Endothelial cell of umbilical vein (primary cell): ENCODE measurements around the gene KLHL35. TPM values are rescaled to one million over a fixed set of nuclear protein-coding genes. Genes with fewer than 3 reads are reported as not detected.

Experiments used
- BruUV-seq: library from RNA; stranded (reverse); fragments of 400-500 nt; replicated peaks from 2 replicates; lab custom pipeline; 2021; lab: Mats Ljungman, UMichigan
- CTCF ChIA-PET: fragments of 300-600, 350-600 bp; sonication (Branson Sonifier 250); formaldehyde crosslinking; loops from one replicate; lab custom pipeline; 2021; ENCODE audit warnings: antibody characterized with exemption, inconsistent platforms; lab: Charles Lee
- POLR2A ChIA-PET: fragments of 300-600, 350-600 bp; sonication (Branson Sonifier 250); formaldehyde crosslinking; loops from one replicate; lab custom pipeline; 2021; ENCODE audit warnings: antibody characterized with exemption, inconsistent platforms; lab: Charles Lee
- DNase-seq: peaks from one replicate; pipeline ENCODE4 v3.0.0-alpha.2; 2011; ENCODE audit warnings: low read depth, low spot score
- FAIRE-seq: peaks from 2 replicates; lab custom pipeline; 2011; peaks lifted over from hg19 to GRCh38; lab: Jason Lieb, UNC
- H2AFZ ChIP-seq: 2 replicates; pipeline ENCODE4 v1.6.0; 2012; ENCODE audit warnings: low read depth, low read length, control low read depth, inconsistent platforms
- H3K27ac ChIP-seq: 2 replicates; pipeline ENCODE4 v1.5.1; 2011; ENCODE audit warnings: low read depth, mild to moderate bottlenecking, control low read depth, low read length, moderate library complexity; ENCODE audit not compliant: insufficient read depth
- H3K27me3 ChIP-seq, 2 experiments: 2 replicates each; pipeline versions ENCODE4 v1.6.0 to v1.6.1; 2011; ENCODE audit warnings: low read length in 2 of 2, mixed read lengths in 1 of 2; ENCODE audit not compliant: control insufficient read depth in 2 of 2, insufficient read depth in 2 of 2
- H3K36me3 ChIP-seq, 2 experiments: 2 replicates in 1 of 2; 3 replicates in 1 of 2; pipeline ENCODE4 v1.5.1; 2011; ENCODE audit warnings: low read length in 2 of 2, mild to moderate bottlenecking in 1 of 2, moderate library complexity in 1 of 2; ENCODE audit not compliant: control insufficient read depth in 2 of 2, insufficient read depth in 2 of 2; ENCODE audit errors: extremely low read depth in 1 of 2
- H3K4me1 ChIP-seq: 3 replicates; pipeline ENCODE4 v1.5.1; 2011; ENCODE audit warnings: mild to moderate bottlenecking, low read length; ENCODE audit not compliant: control insufficient read depth, insufficient read depth; ENCODE audit errors: extremely low read depth
- H3K4me2 ChIP-seq: 2 replicates; pipeline ENCODE4 v1.6.1; 2011; ENCODE audit warnings: low read length, control low read depth, mixed read lengths; ENCODE audit not compliant: insufficient read depth
- H3K4me3 ChIP-seq, 3 experiments: fragments of 200-600 bp in 1 of 3; sonication (generic), shearing (Covaris generic) in 1 of 3; replicated peaks in 1 of 3; 2 replicates each; pipeline ENCODE4 v1.5.1; 2011 to 2016; ENCODE audit warnings: control low read depth in 3 of 3, low read length in 3 of 3, mild to moderate bottlenecking in 2 of 3, inconsistent platforms in 1 of 3, low read depth in 1 of 3, moderate library complexity in 1 of 3; ENCODE audit not compliant: insufficient read depth in 1 of 3
- H3K79me2 ChIP-seq: 2 replicates; pipeline ENCODE4 v1.6.0; 2012; ENCODE audit warnings: low read length, inconsistent platforms; ENCODE audit not compliant: control insufficient read depth, insufficient read depth
- H3K9ac ChIP-seq: replicated peaks from 2 replicates; pipeline ENCODE3; 2011; ENCODE audit warnings: low read length, control low read depth; ENCODE audit not compliant: insufficient read depth; ENCODE audit errors: extremely low read depth
- H3K9me1 ChIP-seq: replicated peaks from 3 replicates; pipeline ENCODE4 v1.6.0; 2011; ENCODE audit warnings: mild to moderate bottlenecking, low read length; ENCODE audit not compliant: control insufficient read depth, insufficient read depth; ENCODE audit errors: extremely low read depth
- H3K9me3 ChIP-seq: replicated peaks from 2 replicates; pipeline ENCODE4 v1.5.1; 2012; ENCODE audit warnings: low read length, inconsistent platforms; ENCODE audit not compliant: control insufficient read depth, insufficient read depth
- H4K20me1 ChIP-seq: replicated peaks from 2 replicates; pipeline ENCODE3; 2011; ENCODE audit warnings: mild to moderate bottlenecking, low read length; ENCODE audit not compliant: control insufficient read depth, insufficient read depth; ENCODE audit errors: extremely low read depth
- EZH2 ChIP-seq: IDR thresholded peaks from 2 replicates; pipeline ENCODE4 v1.6.1; 2012; ENCODE audit warnings: borderline replicate concordance, low read depth, mild to moderate bottlenecking, moderate library complexity, low read length, inconsistent platforms; ENCODE audit not compliant: severe bottlenecking
- FOS ChIP-seq: IDR thresholded peaks from 2 replicates; pipeline ENCODE4 v1.6.1; 2011; ENCODE audit warnings: mild to moderate bottlenecking, low read length, moderate library complexity, borderline replicate concordance; ENCODE audit not compliant: insufficient read depth
- GATA2 ChIP-seq: IDR thresholded peaks from 2 replicates; pipeline ENCODE4 v1.7.0; 2011; ENCODE audit warnings: low read depth, mild to moderate bottlenecking, moderate library complexity, mixed read lengths, low read length; ENCODE audit not compliant: insufficient read length, insufficient read depth
- JUN ChIP-seq: IDR thresholded peaks from 2 replicates; pipeline ENCODE4 v1.6.1; 2011; ENCODE audit warnings: borderline replicate concordance, low read depth; ENCODE audit not compliant: insufficient read length, insufficient read depth
- MYC ChIP-seq: IDR thresholded peaks from one replicate; pipeline ENCODE4 v1.6.1; 2011; ENCODE audit warnings: mild to moderate bottlenecking, low read depth, low read length
- POLR2A ChIP-seq: IDR thresholded peaks from 2 replicates; pipeline ENCODE4 v1.6.1; 2012; ENCODE audit warnings: low read depth, mild to moderate bottlenecking, control low read depth, low read length
- POLR2AphosphoS5 ChIP-seq: IDR thresholded peaks from 2 replicates; pipeline ENCODE4 v1.6.1; 2012; ENCODE audit warnings: low read depth, mild to moderate bottlenecking, control low read depth, low read length, moderate library complexity; ENCODE audit not compliant: insufficient read depth
- dilution Hi-C: fragments of 300-500 bp; cut with MboI; formaldehyde crosslinking; loops from one replicate; pipeline ENCODE4 v1.15.0; 2019; ENCODE audit warnings: low sequenced_read_pairs; ENCODE audit not compliant: extremely low pct_ligation_motif_present
- intact Hi-C: fragments of 100-400 bp; cut with micrococcal nuclease; formaldehyde crosslinking; loops from one replicate; pipeline ENCODE4 v1.10.0; 2022
- polyA plus RNA-seq, 4 experiments: library from polyadenylated mRNA; depleted of rRNA in 3 of 4; stranded (reverse) in 3 of 4; unstranded in 1 of 4; fragments of >200 nt; gene quantifications; 2 replicates each; pipeline versions ENCODE4 v1.2.1 to v1.2.3, GENCODE V29; 2011 to 2012; ENCODE audit warnings: missing spikeins in 1 of 4
- total RNA-seq: library from RNA; stranded (reverse); gene quantifications from 2 replicates; pipeline ENCODE4 v1.2.3, GENCODE V29; 2021
- TF ChIP-seq, protein P1 (sequence below): IDR thresholded peaks from 2 replicates; pipeline ENCODE4 v1.6.1; 2011; ENCODE audit not compliant: insufficient read depth, insufficient read length
- TF ChIP-seq, protein P2 (sequence below), 2 donors: IDR thresholded peaks; 1 replicate in 1 of 2; 2 replicates in 1 of 2; pipeline ENCODE4 v1.5.1; 2011; ENCODE audit warnings: low read length in 2 of 2, mild to moderate bottlenecking in 2 of 2, moderate library complexity in 2 of 2, control low read depth in 1 of 2, inconsistent platforms in 1 of 2, low read depth in 1 of 2; ENCODE audit not compliant: insufficient read depth in 1 of 2; ENCODE audit errors: extremely low read depth in 1 of 2

Gene KLHL35
- total and polyA plus RNA-seq, 2 donors (not counting 3 experiments of a cell fraction or from before 2014, with no cell fraction given) = 0.97 to 2.3 TPM

DNA sequence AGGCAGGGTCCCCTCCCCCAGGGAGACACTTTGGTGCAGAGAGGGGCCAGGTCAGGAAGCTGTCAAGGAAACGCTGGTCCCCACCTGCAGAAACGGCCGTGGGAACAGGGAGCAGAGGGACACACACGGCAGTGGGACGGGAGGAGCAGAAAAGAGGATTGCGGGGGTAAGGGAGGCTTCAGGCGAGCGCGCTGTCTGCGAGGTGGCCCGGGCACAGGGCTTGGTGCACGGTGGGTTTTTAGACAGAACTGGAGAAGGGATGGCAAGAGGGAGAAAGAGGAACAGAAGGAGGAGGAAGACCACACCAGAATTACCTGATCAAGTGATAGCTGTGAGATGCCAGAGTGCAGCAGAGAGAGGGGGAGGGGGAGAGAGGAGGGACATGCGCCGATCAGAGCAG, 6.0 kb upstream of the KLHL35 start:
- no peak for FAIRE-seq
- POLR2A ChIA-PET = no interaction called here
- TF ChIP-seq, protein P1, sequence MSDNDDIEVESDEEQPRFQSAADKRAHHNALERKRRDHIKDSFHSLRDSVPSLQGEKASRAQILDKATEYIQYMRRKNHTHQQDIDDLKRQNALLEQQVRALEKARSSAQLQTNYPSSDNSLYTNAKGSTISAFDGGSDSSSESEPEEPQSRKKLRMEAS = no peak
- TF ChIP-seq GATA2 (no peak), POLR2A (no peak), MYC (no peak), JUN (no peak), EZH2 (no peak), FOS (no peak), POLR2AphosphoS5 (no peak)
- TF ChIP-seq, protein P2, sequence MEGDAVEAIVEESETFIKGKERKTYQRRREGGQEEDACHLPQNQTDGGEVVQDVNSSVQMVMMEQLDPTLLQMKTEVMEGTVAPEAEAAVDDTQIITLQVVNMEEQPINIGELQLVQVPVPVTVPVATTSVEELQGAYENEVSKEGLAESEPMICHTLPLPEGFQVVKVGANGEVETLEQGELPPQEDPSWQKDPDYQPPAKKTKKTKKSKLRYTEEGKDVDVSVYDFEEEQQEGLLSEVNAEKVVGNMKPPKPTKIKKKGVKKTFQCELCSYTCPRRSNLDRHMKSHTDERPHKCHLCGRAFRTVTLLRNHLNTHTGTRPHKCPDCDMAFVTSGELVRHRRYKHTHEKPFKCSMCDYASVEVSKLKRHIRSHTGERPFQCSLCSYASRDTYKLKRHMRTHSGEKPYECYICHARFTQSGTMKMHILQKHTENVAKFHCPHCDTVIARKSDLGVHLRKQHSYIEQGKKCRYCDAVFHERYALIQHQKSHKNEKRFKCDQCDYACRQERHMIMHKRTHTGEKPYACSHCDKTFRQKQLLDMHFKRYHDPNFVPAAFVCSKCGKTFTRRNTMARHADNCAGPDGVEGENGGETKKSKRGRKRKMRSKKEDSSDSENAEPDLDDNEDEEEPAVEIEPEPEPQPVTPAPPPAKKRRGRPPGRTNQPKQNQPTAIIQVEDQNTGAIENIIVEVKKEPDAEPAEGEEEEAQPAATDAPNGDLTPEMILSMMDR (IDR thresholded peaks at IDR 0.05; ENCODE audit: extremely low read depth in 1 of 2, insufficient read depth in 1 of 2, low read depth in 1 of 2, low read length in 2 of 2) = no peak

More for the DNA sequence above, 6.0 kb upstream of the KLHL35 start:
- Histone ChIP-seq H3K36me3 (peaks cover 0 to 50% of the 10 kb centered on the region in 2 experiments), H3K79me2 (no peaks in the 10 kb centered on the region), H3K4me2 (no peak overlapping the region), H4K20me1 (no peaks in the 10 kb centered on the region), H3K4me1 (no peaks in the 10 kb centered on the region), H3K9me1 (no peaks in the 10 kb centered on the region), H3K9ac (no peak overlapping the region), H2AFZ (no peak overlapping the region), H3K27ac (no peak overlapping the region), H3K27me3 (no peaks in the 10 kb centered on the region), H3K4me3 (no peak overlapping the region), H3K9me3 (no peaks in the 10 kb centered on the region)
- dilution Hi-C loops (no loop called here), intact Hi-C loops (no loop called here)
- CTCF ChIA-PET = interaction anchor here (1.4 kb wide), 1 partner anchor 51 kb away, joined by 3 read pairs; no protein-coding TSS in a partner anchor
- DNase-seq = no peak
- BruUV-seq = no TSS peak
